NCI-H748 (cell line): Measurements from ENCODE around the gene POLR2B.

Experiments used
- DNase-seq: peaks from one replicate; lab custom pipeline; 2025; ENCODE audit not compliant: unreplicated experiment; lab: John Stamatoyannopoulos, UW

Gene POLR2B

DNA sequence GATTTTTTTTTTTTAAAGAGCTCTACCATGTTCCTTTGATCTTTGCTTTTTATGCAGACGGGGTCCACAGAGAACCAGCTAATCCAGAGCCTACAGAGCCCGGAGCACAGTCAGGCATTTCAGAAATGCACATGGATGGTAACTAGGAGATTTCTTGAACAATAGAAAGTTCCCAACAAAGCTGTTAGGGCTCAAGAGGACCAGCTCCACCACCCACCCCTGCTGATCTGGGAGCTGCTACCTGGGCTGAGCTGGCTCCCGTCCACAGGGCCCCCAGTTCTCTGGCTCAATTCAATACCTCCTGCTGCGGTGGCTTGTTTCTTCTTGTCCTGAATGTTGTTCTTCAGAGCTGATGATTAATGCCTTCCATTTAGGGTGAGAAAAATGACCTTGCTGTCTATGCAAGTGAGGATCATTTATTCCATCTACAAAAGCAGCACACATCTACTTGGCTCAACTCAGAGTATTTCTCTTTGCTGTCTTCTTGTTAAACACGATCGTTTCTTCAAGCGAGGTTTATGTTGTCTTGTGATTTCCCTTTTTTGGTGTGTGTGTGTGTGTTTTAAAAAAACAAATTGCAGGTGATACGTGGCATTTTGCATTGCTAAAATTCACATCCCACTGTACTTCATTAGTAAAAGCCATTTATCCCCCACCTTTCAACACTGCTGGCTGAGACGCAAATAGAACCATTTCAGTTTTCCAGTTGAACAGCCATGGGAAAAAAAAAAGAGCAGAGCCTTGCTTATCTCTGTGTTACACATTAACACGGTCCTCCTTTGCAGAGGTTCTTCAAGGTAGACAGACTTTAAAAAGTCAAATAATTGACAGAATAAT is 100.2 kb downstream of the POLR2B start:
- DNase-seq, result peak; percentile 24
